Glutamatergic neuron (in vitro differentiated cells): Measurements from ENCODE around the gene LRRC46. TPM values are rescaled to one million over a fixed set of nuclear protein-coding genes. Genes with fewer than 3 reads are reported as not detected.
A peak's percentile ranks its signal among the peaks of the same experiment; 100 is the strongest.

ENCODE experiments used
- DNase-seq: peaks from one replicate; pipeline ENCODE4 v3.0.0; 2022
- H3K27ac Mint-ChIP-seq: one replicate; pipeline ENCODE4 v1.8.0; 2020; ENCODE audit warnings: mild to moderate bottlenecking, mixed read lengths, inconsistent platforms; ENCODE audit not compliant: unreplicated experiment
- H3K27me3 Mint-ChIP-seq: one replicate; pipeline ENCODE4 v1.8.0; 2020; ENCODE audit warnings: mild to moderate bottlenecking, moderate library complexity, mixed read lengths, inconsistent platforms; ENCODE audit not compliant: unreplicated experiment
- H3K36me3 Mint-ChIP-seq: one replicate; pipeline ENCODE4 v1.8.0; 2020; ENCODE audit warnings: mild to moderate bottlenecking, mixed read lengths, inconsistent platforms; ENCODE audit not compliant: unreplicated experiment
- H3K4me1 Mint-ChIP-seq: one replicate; pipeline ENCODE4 v1.8.0; 2020; ENCODE audit warnings: mild to moderate bottlenecking, low read depth, mixed read lengths, inconsistent platforms; ENCODE audit not compliant: unreplicated experiment
- H3K4me3 Mint-ChIP-seq: one replicate; pipeline ENCODE4 v1.8.0; 2020; ENCODE audit warnings: mild to moderate bottlenecking, mixed read lengths, inconsistent platforms; ENCODE audit not compliant: unreplicated experiment
- H3K9me3 Mint-ChIP-seq: one replicate; pipeline ENCODE4 v1.8.0; 2020; ENCODE audit warnings: mild to moderate bottlenecking, moderate library complexity, mixed read lengths, inconsistent platforms; ENCODE audit not compliant: unreplicated experiment
- total RNA-seq: library from RNA; stranded (reverse); fragmentation: NEBNext Ultra II Directional; extraction: Animal tissue kit (Norgen Biotek cat#: 25700); gene quantifications from one replicate; pipeline ENCODE4 v1.2.1, GENCODE V29; 2021; ENCODE audit not compliant: unreplicated experiment
- TF ChIP-seq, protein P1 (sequence below): fragments of 200-600 bp; sonication (generic); IDR thresholded peaks from one replicate; pipeline ENCODE4 v1.5.0; 2021; ENCODE audit not compliant: partially characterized antibody, unreplicated experiment

Gene LRRC46
- total RNA-seq, 1 donor from 2014 or later = 1.3 TPM

DNA sequence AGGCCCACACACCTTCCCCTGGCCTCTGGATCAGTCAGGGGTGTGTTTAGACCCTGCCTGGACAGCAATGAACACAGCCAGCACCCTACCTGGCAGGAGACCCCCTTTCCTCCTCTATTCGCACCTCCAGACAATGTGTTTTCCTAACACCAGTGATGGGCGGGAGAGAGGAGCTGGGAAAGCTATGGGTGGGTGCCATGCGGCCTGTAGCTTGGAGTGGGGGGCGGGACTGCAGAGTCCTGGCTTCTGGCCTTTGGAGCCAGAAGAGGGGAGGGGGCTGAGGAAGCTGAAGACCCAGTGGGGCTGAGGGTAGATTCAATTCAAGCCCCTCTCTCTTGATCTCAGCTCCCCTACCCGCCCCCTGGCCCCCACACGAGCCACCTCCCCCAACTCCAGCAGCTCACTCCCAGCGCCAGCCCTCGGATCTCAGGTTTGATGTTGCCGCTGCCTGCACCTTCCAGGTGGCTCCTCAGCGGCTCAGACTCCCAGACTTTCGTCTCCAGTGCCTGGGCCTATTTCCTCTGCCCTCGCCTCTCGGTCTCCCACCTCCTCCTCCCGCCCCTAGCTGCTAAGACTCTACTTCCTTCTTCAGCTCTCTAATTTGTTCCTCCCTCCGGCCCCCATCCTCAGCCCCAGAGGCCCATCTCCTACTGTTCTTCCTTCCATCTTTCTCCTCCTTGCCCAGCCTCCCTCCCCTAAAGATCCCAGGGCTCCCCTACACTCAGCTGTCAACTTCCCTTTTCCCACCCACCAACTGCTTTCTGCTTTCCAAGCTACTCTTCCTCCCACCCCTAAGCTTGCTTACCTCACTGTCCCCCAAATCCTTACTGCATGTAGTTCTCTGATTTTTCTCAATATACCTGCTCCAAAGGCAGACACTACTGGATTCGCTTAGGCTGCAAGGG is 26.3 kb downstream of the LRRC46 start:
- H3K9me3 Mint-ChIP-seq = peaks cover 4% of the 10 kb centered on the region
- no peak for DNase-seq
- peaks cover 7% of the 10 kb centered on the region for H3K4me1 Mint-ChIP-seq
- H3K4me3 Mint-ChIP-seq = no peak overlapping the region
- TF ChIP-seq, protein P1, sequence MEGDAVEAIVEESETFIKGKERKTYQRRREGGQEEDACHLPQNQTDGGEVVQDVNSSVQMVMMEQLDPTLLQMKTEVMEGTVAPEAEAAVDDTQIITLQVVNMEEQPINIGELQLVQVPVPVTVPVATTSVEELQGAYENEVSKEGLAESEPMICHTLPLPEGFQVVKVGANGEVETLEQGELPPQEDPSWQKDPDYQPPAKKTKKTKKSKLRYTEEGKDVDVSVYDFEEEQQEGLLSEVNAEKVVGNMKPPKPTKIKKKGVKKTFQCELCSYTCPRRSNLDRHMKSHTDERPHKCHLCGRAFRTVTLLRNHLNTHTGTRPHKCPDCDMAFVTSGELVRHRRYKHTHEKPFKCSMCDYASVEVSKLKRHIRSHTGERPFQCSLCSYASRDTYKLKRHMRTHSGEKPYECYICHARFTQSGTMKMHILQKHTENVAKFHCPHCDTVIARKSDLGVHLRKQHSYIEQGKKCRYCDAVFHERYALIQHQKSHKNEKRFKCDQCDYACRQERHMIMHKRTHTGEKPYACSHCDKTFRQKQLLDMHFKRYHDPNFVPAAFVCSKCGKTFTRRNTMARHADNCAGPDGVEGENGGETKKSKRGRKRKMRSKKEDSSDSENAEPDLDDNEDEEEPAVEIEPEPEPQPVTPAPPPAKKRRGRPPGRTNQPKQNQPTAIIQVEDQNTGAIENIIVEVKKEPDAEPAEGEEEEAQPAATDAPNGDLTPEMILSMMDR = no peak
- H3K27me3 Mint-ChIP-seq = peaks cover 18% of the 10 kb centered on the region
- H3K27ac Mint-ChIP-seq = no peak overlapping the region
- H3K36me3 Mint-ChIP-seq = no peaks in the 10 kb centered on the region

DNA sequence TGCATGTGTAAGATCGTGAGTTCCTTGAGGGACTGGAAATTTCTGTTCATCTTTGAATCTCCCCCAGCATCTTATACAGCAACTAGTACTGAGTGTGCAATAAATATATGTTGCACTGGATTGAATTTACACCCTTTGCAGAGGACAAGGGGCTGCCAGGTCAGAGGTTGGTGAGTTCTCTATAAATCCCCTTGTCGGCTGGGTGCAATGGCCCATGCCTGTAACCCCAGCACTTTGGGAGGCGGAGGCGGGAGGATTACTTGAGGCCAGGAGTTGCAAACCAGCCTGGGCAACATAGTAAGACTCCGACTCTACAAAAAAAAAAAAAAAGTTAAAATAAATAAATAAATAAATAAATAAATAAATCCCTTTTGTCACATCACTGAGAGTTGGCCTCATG is 28.9 kb downstream of the LRRC46 start:
- Mint-ChIP-seq H3K27ac (no peak overlapping the region), H3K4me1 (no peaks in the 10 kb centered on the region), H3K4me3 (no peak overlapping the region), H3K27me3 (peaks cover 15% of the 10 kb centered on the region), H3K9me3 (peaks cover 6% of the 10 kb centered on the region), H3K36me3 (no peaks in the 10 kb centered on the region)
- TF ChIP-seq, protein P1 = no peak
- DNase-seq = no peak

DNA sequence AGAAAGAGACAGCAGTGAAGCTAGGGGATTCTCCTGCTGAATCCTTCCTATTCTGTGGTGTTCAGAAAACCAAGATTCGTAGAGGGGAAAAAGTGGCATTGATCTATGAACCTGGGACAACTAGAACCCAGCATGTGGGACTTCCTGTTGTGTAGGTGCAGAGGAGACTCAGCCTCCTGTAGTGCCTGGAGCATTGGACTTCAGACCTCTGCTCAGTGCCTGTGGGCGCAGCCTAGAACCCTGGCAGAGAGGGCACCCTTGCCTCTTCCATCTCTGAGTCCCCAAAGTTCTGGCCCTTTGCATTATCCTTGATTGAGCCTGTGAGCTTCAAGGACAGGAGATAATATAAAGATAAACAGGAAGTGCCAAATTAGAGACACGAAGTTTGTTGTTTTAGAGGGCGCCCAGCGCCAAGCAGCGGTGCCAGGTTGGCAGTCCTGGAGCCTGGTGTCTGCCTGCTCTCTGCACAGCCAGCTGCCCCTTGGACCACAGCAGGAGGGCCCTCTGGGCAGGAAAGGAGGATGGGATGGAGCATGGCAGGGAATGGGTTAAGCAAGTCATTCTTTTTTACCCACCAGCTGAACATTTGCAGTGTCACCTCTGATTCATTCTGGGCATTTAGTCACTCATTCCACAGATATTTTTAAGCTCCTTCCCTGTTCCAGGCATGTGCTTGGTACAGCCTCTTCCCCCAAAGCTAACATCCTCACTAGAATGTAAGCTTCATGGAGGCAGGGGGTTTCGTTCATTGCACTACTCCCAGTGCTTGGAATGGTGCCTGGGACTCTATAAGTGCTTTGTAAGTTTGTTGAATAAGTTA is 31.4 kb downstream of the LRRC46 start:
- Mint-ChIP-seq H3K9me3 (peaks cover 6% of the 10 kb centered on the region), H3K27me3 (peaks cover 20% of the 10 kb centered on the region), H3K27ac (peak overlapping the region; percentile 10), H3K36me3 (peaks cover 5% of the 10 kb centered on the region), H3K4me1 (no peaks in the 10 kb centered on the region), H3K4me3 (no peak overlapping the region)
- DNase-seq = no peak
- TF ChIP-seq, protein P1 = no peak

DNA sequence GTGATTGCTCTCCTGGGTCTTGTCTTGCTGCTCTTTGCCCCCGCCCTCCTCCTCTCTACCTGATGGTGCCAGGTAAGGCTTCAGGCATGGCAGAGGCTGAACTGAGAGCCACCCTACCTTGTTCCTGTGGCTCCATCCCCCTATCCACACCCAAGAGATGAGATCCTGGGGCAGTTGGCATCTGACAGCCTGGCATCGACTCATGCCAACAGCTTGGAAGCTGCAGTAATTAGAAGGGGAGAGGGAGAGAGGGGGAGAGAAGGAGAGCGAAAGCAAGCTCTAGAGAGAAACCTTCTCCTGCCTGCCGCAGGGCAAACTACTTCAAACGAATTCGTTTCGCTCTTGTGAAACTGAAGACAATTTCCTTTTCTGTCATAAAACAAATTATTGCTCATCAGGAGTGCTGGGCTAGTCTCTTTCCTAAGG is 33.3 kb downstream of the LRRC46 start:
- no peak for DNase-seq
- TF ChIP-seq, protein P1 = no peak
- H3K4me1 Mint-ChIP-seq = no peaks in the 10 kb centered on the region
- peaks cover 20% of the 10 kb centered on the region for H3K27me3 Mint-ChIP-seq
- no peak overlapping the region for H3K4me3 Mint-ChIP-seq
- peaks cover 5% of the 10 kb centered on the region for H3K36me3 Mint-ChIP-seq
- H3K9me3 Mint-ChIP-seq = peaks cover 6% of the 10 kb centered on the region
- H3K27ac Mint-ChIP-seq = no peak overlapping the region
